AG09309 (cell line): ENCODE data around the gene MAST4.

Source experiments
- DNase-seq: peaks from one replicate; pipeline ENCODE4 v3.0.0-alpha.2; 2010; ENCODE audit warnings: low read depth
- H3K4me3 ChIP-seq: 2 replicates; pipeline ENCODE4 v1.5.1; 2011; ENCODE audit warnings: mild to moderate bottlenecking, low read depth, low read length, moderate library complexity; ENCODE audit not compliant: control insufficient read depth
- TF ChIP-seq, protein P1 (sequence below): IDR thresholded peaks from 2 replicates; pipeline ENCODE4 v1.5.1; 2011; ENCODE audit warnings: mild to moderate bottlenecking, low read depth, low read length, inconsistent platforms; ENCODE audit not compliant: insufficient read depth, control insufficient read depth; ENCODE audit errors: missing control alignments

MAST4 gene

GRCh38 chr5:67189931-67190330 lies 593.7 kb downstream of the MAST4 start:
- TF ChIP-seq, protein P1, sequence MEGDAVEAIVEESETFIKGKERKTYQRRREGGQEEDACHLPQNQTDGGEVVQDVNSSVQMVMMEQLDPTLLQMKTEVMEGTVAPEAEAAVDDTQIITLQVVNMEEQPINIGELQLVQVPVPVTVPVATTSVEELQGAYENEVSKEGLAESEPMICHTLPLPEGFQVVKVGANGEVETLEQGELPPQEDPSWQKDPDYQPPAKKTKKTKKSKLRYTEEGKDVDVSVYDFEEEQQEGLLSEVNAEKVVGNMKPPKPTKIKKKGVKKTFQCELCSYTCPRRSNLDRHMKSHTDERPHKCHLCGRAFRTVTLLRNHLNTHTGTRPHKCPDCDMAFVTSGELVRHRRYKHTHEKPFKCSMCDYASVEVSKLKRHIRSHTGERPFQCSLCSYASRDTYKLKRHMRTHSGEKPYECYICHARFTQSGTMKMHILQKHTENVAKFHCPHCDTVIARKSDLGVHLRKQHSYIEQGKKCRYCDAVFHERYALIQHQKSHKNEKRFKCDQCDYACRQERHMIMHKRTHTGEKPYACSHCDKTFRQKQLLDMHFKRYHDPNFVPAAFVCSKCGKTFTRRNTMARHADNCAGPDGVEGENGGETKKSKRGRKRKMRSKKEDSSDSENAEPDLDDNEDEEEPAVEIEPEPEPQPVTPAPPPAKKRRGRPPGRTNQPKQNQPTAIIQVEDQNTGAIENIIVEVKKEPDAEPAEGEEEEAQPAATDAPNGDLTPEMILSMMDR, result no peak
- no peak for DNase-seq
- H3K4me3 ChIP-seq, result no peak overlapping the region

- H3K4me3 ChIP-seq, result no peak overlapping the region
- no peak for DNase-seq
- TF ChIP-seq, protein P1, result no peak
These were observed 594.2 kb downstream of the MAST4 start for GRCh38 chr5:67190410-67190809.

DNA sequence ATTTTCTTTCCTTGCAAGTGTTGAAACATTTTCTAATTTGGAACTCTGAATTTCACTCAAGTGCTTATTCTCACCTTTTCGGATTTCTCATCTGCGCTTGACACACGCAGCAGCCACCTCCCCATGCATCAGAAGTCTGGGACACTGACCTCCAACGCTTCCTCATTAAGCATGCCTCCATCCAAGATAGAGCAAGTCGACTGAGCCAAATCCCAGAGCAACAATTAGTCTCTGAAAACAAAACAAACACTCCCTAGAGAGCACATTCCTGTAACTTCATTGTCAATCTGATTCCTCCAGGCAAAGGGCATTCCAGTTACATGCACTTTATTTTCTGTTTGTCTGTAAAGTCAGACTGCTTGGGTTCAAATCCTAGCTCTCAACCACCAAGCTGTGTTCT lies 594.7 kb downstream of the MAST4 start:
- H3K4me3 ChIP-seq, result no peak overlapping the region
- TF ChIP-seq, protein P1, result no peak
- DNase-seq, result no peak

GRCh38 chr5:67192719-67193438 lies 596.7 kb downstream of the MAST4 start:
- no peak for DNase-seq
- no peak overlapping the region for H3K4me3 ChIP-seq
- TF ChIP-seq, protein P1, result no peak

DNA sequence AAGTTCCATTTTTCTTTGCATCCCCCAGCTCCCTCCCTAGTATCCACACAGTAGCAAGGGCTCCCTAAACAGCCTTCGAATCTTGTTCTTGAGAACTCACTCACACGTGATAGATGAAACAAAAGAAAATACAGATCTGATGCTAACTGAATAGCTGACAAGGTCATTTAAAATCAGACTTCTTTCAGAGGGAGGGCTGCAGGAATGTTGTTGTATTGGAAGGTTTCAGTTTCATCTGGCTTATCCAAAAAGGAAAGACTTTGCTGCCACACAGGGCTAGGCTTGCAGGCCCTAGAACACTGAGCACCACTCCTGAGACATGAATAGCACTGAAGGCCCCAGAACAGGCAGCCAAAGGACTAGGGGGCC lies 597.2 kb downstream of the MAST4 start:
- TF ChIP-seq, protein P1, result no peak
- H3K4me3 ChIP-seq, result no peak overlapping the region
- DNase-seq, result no peak

- DNase-seq, result no peak
These were observed 598.0 kb downstream of the MAST4 start for GRCh38 chr5:67194166-67194565.

More at GRCh38 chr5:67194166-67194565, 598.0 kb downstream of the MAST4 start:
- TF ChIP-seq, protein P1, result no peak
- no peak overlapping the region for H3K4me3 ChIP-seq
